Measurements from ENCODE around the gene MPP2. TPM values are rescaled to one million over a fixed set of nuclear protein-coding genes. Genes with fewer than 3 reads are reported as not detected.

Gene MPP2
- total RNA-seq, 4 donors from 2014 or later, result 0.18 to 3.6 (median 0.54) TPM

- WGBS, 2 donors, result 87 to 95% methylated on average over 4 to 6 of the region's 27 CpGs
- Histone ChIP-seq H3K4me3 (no peak overlapping the region), H3K4me1 (peaks cover 0 to 8% (median 0%) of the 10 kb centered on the region in 3 donors), H3K9me3 (no peaks in the 10 kb centered on the region), H3K27ac (no peak overlapping the region), H3K36me3 (peaks cover 0 to 6% (median 0%) of the 10 kb centered on the region in 3 donors), H3K27me3 (no peaks in the 10 kb centered on the region)
- no peak for DNase-seq
- TF ChIP-seq CTCF (IDR thresholded peaks at IDR 0.05), result no peak
- TF ChIP-seq POLR2A (IDR thresholded peaks at IDR 0.05), result no peak
- intact Hi-C loops (cut with DNase I), result no loop called here
These were observed 25.4 kb downstream of the MPP2 start for GRCh38 chr17:43881758-43882505.

- no peaks in the 10 kb centered on the region for H3K27me3 ChIP-seq
- DNase-seq, result no peak
- H3K36me3 ChIP-seq, result peaks cover 0 to 6% (median 0%) of the 10 kb centered on the region in 3 donors
- whole genome bisulfite sequencing, 2 donors, result 82% methylated on average over 2 to 8 of the region's 12 CpGs
- no peak for TF ChIP-seq POLR2A (IDR thresholded peaks at IDR 0.05)
- no peak for TF ChIP-seq CTCF (IDR thresholded peaks at IDR 0.05)
- peaks cover 0 to 8% (median 0%) of the 10 kb centered on the region in 3 donors for H3K4me1 ChIP-seq
- no peak overlapping the region for H3K27ac ChIP-seq
- no peak overlapping the region for H3K4me3 ChIP-seq
- intact Hi-C loops (cut with DNase I), result no loop called here
- H3K9me3 ChIP-seq, result no peaks in the 10 kb centered on the region
These were observed 26.2 kb downstream of the MPP2 start for GRCh38 chr17:43881181-43881580.

- 60 to 92% methylated on average over 3 to 8 of the region's 20 CpGs for WGBS, 2 donors
- no peaks in the 10 kb centered on the region for H3K9me3 ChIP-seq
- TF ChIP-seq CTCF (IDR thresholded peaks at IDR 0.05) (peak in 5 of 6 experiments; percentile 56 to 73 (median 57)), POLR2A (IDR thresholded peaks at IDR 0.05) (no peak)
- no peak overlapping the region for H3K4me3 ChIP-seq
- H3K4me1 ChIP-seq, result peaks cover 0 to 8% (median 0%) of the 10 kb centered on the region in 3 donors
- no peaks in the 10 kb centered on the region for H3K27me3 ChIP-seq
- intact Hi-C loops (cut with DNase I), result no loop called here
- H3K27ac ChIP-seq, result no peak overlapping the region
- H3K36me3 ChIP-seq, result peaks cover 0 to 6% (median 0%) of the 10 kb centered on the region in 3 donors
- no peak for DNase-seq
These were observed 26.8 kb downstream of the MPP2 start for GRCh38 chr17:43880420-43880991.

GRCh38 chr17:43879723-43880419 is 27.5 kb downstream of the MPP2 start:
- Histone ChIP-seq H3K4me1 (peaks cover 0 to 8% (median 0%) of the 10 kb centered on the region in 3 donors), H3K4me3 (no peak overlapping the region), H3K9me3 (no peaks in the 10 kb centered on the region), H3K27me3 (no peaks in the 10 kb centered on the region), H3K36me3 (peaks cover 0 to 6% (median 0%) of the 10 kb centered on the region in 3 donors), H3K27ac (no peak overlapping the region)
- TF ChIP-seq CTCF (IDR thresholded peaks at IDR 0.05) (no peak), POLR2A (IDR thresholded peaks at IDR 0.05) (no peak)
- intact Hi-C loops (cut with DNase I), result no loop called here
- 83 to 84% methylated on average over 19 to 20 of the region's 20 CpGs for WGBS, 2 donors
- no peak for DNase-seq
